OCI-LY3 (cell line): Measurements from ENCODE around the gene CYP26C1.

Experiments
- EZH2phosphoT487 ChIP-seq: fragments of 200-600 bp; shearing (Covaris generic); IDR thresholded peaks from 2 replicates; pipeline ENCODE4 v1.6.1; 2018; ENCODE audit warnings: antibody characterized with exemption, mixed run types, low read depth
- TF ChIP-seq, protein P1 (sequence below): fragments of 200-600, 300-600 bp; sonication (generic); IDR thresholded peaks from 2 replicates; pipeline ENCODE4 v1.5.1; 2014; ENCODE audit warnings: antibody characterized with exemption, low read length, low read depth

DNA sequence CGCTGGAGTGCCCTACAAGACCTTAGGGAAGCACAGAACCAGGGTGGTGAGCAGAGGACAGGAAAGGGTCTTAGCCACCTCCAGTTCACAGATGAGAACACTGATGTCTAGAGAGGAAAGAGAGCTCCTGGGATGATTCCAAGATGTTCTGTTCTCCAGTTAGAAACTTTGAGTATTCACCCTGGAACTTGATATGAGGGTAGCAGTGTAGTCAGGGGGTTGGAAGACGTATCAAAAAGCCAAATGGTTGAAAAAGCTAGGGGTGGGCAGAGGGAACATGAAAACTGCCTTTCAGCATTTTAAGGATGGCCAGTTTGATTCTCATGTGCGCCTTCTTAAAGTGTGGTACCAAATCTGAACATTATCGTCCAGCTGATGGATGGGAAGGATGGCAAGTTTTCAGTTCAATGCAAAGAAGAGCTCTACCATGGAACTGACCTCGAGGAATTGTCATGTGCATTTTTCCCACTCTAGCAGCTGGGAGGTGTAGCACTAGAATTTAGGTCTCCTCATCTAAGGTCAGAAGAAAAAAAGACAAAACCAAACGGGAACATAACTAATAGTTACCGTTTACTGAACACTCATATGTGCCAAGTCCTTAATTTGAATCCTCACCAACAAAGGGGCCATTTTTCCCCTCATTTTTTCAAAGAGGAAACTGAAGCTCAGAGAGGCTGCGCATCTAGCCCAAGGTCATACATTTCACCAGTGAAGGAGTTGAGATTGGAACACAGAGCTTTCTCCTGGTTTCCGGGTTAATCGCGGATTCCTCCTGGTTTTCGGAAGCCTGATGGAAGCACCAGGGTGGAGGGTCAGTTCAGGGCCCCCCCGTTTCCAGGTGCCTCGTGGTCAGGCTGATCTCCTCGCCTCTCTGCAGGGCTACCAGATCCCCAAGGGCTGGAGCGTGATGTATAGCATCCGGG lies 7.1 kb downstream of the CYP26C1 start:
- TF ChIP-seq, protein P1, sequence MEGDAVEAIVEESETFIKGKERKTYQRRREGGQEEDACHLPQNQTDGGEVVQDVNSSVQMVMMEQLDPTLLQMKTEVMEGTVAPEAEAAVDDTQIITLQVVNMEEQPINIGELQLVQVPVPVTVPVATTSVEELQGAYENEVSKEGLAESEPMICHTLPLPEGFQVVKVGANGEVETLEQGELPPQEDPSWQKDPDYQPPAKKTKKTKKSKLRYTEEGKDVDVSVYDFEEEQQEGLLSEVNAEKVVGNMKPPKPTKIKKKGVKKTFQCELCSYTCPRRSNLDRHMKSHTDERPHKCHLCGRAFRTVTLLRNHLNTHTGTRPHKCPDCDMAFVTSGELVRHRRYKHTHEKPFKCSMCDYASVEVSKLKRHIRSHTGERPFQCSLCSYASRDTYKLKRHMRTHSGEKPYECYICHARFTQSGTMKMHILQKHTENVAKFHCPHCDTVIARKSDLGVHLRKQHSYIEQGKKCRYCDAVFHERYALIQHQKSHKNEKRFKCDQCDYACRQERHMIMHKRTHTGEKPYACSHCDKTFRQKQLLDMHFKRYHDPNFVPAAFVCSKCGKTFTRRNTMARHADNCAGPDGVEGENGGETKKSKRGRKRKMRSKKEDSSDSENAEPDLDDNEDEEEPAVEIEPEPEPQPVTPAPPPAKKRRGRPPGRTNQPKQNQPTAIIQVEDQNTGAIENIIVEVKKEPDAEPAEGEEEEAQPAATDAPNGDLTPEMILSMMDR = no peak
- TF ChIP-seq EZH2phosphoT487 = no peak
